HEK293T (cell line): ENCODE results near the gene RSPO1.

Experiments used
- CTCF ChIA-PET: fragments of 350-600 bp; formaldehyde crosslinking; extraction: SDS; loops from one replicate; lab custom pipeline; 2021; ENCODE audit warnings: antibody characterized with exemption, inconsistent platforms; lab: Yijun Ruan, JAX
- POLR2A ChIA-PET: fragments of 350-600 bp; formaldehyde crosslinking; extraction: SDS; loops from one replicate; lab custom pipeline; 2020; ENCODE audit warnings: antibody characterized with exemption, inconsistent platforms; lab: Yijun Ruan, JAX
- DNase-seq: peaks from one replicate; pipeline ENCODE4 v3.0.0; 2012; ENCODE audit warnings: mixed read lengths; ENCODE audit errors: extremely low spot score
- ARNT ChIP-seq: fragments of 450-650 bp; IDR thresholded peaks from 2 replicates; pipeline ENCODE4 v1.6.1; 2017; ENCODE audit warnings: mild to moderate bottlenecking
- BHLHE40 ChIP-seq: fragments of 450-650 bp; IDR thresholded peaks from 2 replicates; pipeline ENCODE4 v1.6.1; 2016; ENCODE audit warnings: mild to moderate bottlenecking, moderate library complexity, borderline replicate concordance
- CTBP1 ChIP-seq: fragments of 450-650 bp; IDR thresholded peaks from 2 replicates; pipeline ENCODE4 v1.6.1; 2016; ENCODE audit warnings: borderline replicate concordance
- ELF4 ChIP-seq: fragments of 450-650 bp; IDR thresholded peaks from 2 replicates; pipeline ENCODE4 v1.6.1; 2017; ENCODE audit warnings: antibody characterized with exemption
- FOXA1 ChIP-seq: fragments of 450-650 bp; IDR thresholded peaks from 2 replicates; pipeline ENCODE4 v1.6.1; 2016; ENCODE audit warnings: mild to moderate bottlenecking
- FOXK2 ChIP-seq: fragments of 450-650 bp; IDR thresholded peaks from 2 replicates; pipeline ENCODE4 v1.6.1; 2016; ENCODE audit warnings: mild to moderate bottlenecking
- FOXM1 ChIP-seq: fragments of 450-650 bp; IDR thresholded peaks from 2 replicates; pipeline ENCODE4 v1.6.1; 2017; ENCODE audit warnings: mild to moderate bottlenecking, borderline replicate concordance
- HDGF ChIP-seq: fragments of 450-650 bp; IDR thresholded peaks from 2 replicates; pipeline ENCODE4 v1.6.1; 2017; ENCODE audit warnings: antibody characterized with exemption, borderline replicate concordance
- L3MBTL2 ChIP-seq: fragments of 450-650 bp; conservative IDR thresholded peaks from 2 replicates; pipeline ENCODE4 v1.6.1; 2016; ENCODE audit warnings: mild to moderate bottlenecking
- LEF1 ChIP-seq: fragments of 450-650 bp; IDR thresholded peaks from 2 replicates; pipeline ENCODE4 v1.6.1; 2017; ENCODE audit warnings: mild to moderate bottlenecking, borderline replicate concordance
- NFRKB ChIP-seq: fragments of 450-650 bp; IDR thresholded peaks from 2 replicates; pipeline ENCODE4 v1.6.1; 2016; ENCODE audit warnings: mild to moderate bottlenecking, moderate library complexity
- SP1 ChIP-seq: fragments of 450-650 bp; IDR thresholded peaks from 2 replicates; pipeline ENCODE4 v1.6.1; 2017
- SUZ12 ChIP-seq: fragments of 450-650 bp; IDR thresholded peaks from 2 replicates; pipeline ENCODE4 v1.6.1; 2016; ENCODE audit warnings: mild to moderate bottlenecking
- TARDBP ChIP-seq: fragments of 450-650 bp; IDR thresholded peaks from 2 replicates; pipeline ENCODE4 v1.6.1; 2016
- ZNF384 ChIP-seq: fragments of 450-650 bp; IDR thresholded peaks from 2 replicates; pipeline ENCODE4 v1.6.1; 2016
- TF ChIP-seq, protein P1 (sequence below): fragments of 450-650 bp; IDR thresholded peaks from 2 replicates; pipeline ENCODE4 v1.6.1; 2016

Gene RSPO1

DNA sequence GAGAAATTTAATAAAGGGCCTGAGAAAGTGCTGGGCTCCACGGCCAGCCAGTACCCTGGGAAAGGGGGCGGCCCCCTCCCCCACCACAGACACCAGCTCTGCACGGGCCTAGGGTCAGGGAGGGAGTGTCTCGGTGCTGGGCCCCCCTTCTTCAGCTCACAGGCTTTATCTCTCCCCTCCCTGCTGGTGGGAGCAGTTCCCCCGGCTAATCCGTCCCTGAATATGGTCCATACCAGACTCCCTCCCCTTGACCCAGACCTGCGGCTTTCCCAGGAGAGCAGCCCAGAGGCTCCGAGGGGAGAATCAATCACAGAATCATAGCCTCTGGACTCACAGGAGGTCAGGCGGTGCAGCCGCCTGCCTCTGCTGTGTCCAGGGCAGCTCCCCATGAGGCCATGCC, 26.0 kb upstream of the RSPO1 start:
- POLR2A ChIA-PET, result no interaction called here
- TF ChIP-seq FOXM1 (no peak), SP1 (no peak), ZNF384 (no peak), L3MBTL2 (no peak), CTBP1 (no peak), HDGF (no peak), ELF4 (no peak), BHLHE40 (no peak), LEF1 (no peak), FOXA1 (no peak), FOXK2 (no peak), NFRKB (no peak), ARNT (no peak), TARDBP (no peak), SUZ12 (no peak)
- TF ChIP-seq, protein P1, sequence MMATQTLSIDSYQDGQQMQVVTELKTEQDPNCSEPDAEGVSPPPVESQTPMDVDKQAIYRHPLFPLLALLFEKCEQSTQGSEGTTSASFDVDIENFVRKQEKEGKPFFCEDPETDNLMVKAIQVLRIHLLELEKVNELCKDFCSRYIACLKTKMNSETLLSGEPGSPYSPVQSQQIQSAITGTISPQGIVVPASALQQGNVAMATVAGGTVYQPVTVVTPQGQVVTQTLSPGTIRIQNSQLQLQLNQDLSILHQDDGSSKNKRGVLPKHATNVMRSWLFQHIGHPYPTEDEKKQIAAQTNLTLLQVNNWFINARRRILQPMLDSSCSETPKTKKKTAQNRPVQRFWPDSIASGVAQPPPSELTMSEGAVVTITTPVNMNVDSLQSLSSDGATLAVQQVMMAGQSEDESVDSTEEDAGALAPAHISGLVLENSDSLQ, result no peak
- no peak for DNase-seq
- CTCF ChIA-PET, result no interaction called here

DNA sequence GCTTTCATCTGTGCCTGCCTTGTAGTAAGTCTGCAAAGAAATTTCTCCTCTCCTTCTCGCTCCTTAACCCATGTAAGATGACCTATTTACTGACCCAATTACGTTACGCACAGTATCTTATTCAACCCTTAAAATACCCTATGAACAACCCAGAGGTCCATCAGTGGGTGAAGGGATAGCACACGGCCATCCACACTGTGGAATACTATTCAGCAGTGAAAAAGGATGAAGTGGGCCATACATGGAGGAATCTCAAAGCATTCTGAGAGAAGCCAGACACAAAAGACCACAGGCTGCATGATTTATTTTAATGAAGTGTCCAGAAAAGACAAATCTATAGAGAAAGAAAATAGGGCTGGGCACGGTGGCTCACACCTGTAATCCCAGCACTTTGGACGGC, 23.8 kb upstream of the RSPO1 start:
- ChIA-PET CTCF (no interaction called here), POLR2A (no interaction called here)
- no peak for DNase-seq
- no peak for TF ChIP-seq SUZ12
- no peak for TF ChIP-seq TARDBP
- TF ChIP-seq ARNT, result no peak

DNA sequence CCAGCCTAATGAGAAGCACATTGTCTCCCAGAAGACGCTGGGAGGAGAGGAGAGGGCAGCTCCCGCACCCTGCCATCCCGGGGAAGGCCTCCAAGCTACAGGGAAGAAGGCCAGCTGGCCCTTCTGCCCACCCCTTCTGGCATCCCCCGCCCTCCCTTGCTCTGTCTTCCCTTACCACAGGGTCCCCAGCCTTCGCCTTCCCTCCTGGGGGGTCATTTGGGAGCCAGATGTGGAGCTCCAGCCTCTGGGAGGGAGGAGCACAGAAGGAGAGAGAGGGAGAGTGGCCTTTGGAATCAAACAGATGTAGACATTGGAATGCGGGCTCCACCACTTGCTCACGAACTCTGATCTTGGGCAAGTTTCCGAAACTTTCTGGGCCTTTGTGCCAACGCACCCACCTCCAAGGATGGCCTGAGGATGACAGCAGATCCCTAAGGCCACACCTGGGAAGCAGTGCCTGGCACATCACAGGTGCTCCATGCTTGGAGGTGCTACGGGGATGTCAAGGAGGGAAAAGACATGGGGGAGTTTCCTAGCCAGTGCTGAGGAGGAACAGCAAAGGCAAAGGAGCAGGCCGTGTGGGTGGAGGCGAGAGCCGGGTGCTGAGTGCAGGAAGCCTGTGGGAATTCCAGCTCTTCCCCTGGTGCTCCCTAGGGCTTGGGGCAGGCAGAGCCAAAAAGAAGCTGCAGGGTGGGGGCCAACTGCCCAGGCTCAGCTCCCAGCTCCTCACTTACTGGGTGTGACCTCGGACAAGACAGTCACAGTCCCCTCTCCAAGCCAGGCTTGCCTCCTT, 23.1 kb upstream of the RSPO1 start:
- POLR2A ChIA-PET, result no interaction called here
- TF ChIP-seq, protein P1, result no peak
- TF ChIP-seq FOXA1, result no peak
- TF ChIP-seq FOXK2, result no peak
- TF ChIP-seq FOXM1, result no peak
- TF ChIP-seq TARDBP, result no peak
- TF ChIP-seq NFRKB, result no peak
- no peak for TF ChIP-seq ARNT
- TF ChIP-seq CTBP1, result no peak
- no peak for TF ChIP-seq ELF4
- TF ChIP-seq LEF1, result no peak
- no peak for TF ChIP-seq SP1
- no peak for TF ChIP-seq HDGF
- no peak for TF ChIP-seq L3MBTL2
- TF ChIP-seq ZNF384, result no peak
- no peak for TF ChIP-seq SUZ12
- TF ChIP-seq BHLHE40, result no peak
- DNase-seq, result no peak
- CTCF ChIA-PET, result no interaction called here

DNA sequence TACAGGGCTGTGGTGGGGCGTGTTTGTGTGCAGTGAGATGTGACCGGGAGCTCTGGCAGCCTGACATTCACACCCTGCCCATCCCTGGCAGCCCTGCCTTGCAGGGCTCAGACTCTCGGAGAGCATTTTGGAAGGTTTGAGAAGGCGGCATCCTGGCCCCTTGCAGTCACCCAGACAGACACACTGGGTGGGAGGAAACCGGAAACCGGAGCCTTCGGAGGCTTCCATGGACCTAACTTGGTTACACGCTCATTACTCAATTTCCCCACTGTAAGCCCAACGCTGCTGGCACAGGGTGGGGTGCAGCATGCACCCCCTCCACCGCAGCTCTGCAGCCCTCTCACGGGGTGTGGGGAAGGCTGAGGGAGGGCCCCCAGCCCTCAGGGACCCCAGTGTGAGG, 22.2 kb upstream of the RSPO1 start:
- TF ChIP-seq L3MBTL2, result no peak
- TF ChIP-seq, protein P1, result no peak
- TF ChIP-seq TARDBP, result no peak
- no peak for TF ChIP-seq SP1
- no peak for TF ChIP-seq SUZ12
- no peak for TF ChIP-seq NFRKB
- no peak for TF ChIP-seq ARNT
- TF ChIP-seq FOXM1, result no peak
- no peak for TF ChIP-seq BHLHE40
- TF ChIP-seq ZNF384, result no peak
- no peak for TF ChIP-seq ELF4
- no peak for TF ChIP-seq LEF1
- TF ChIP-seq FOXA1, result no peak
- no peak for TF ChIP-seq FOXK2
- TF ChIP-seq CTBP1, result no peak
- DNase-seq, result no peak
- CTCF ChIA-PET, result no interaction called here
- POLR2A ChIA-PET, result no interaction called here

DNA sequence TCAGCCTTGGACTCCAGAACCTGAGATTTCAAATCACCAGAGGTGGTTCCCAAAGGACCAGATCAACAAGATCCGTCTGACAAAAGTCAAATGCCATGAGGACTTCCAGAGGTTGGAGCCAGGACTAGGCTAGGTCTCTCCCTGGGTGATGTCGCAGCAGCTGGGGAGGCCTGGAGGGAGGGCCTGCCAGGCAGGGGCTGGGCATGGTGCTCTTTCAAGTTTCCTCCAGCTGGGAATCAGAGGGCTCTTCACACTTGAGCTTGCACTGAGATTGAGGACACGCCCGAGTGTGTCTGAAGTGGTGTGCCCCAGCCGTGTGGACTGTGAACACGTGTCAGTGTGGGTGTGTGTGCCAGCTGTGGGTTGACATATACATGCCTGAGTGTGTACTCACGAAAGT, 21.3 kb upstream of the RSPO1 start:
- DNase-seq, result no peak
- ChIA-PET CTCF (no interaction called here), POLR2A (no interaction called here)
- TF ChIP-seq LEF1 (no peak), FOXK2 (no peak), ZNF384 (no peak), NFRKB (no peak), SP1 (no peak), BHLHE40 (no peak), ARNT (no peak)

DNA sequence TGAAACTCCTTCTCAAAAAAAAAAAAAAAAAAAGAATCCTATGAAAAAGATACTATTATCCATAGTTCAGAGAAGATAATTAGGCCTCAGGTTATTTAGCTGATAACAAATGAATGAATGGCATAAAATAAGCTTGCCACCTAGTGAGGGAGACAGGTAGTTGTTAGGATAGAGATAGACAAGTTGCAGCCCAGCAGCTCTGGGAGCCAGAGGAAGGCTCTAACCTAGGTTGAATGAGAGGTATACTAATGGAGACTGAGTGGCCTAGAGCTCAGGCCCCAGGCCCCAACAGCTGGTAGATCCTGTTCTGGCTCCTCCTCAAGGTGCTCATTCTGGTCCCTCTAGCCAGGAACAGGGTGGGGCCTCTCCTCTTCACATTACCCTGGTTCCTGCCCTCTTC, 20.6 kb upstream of the RSPO1 start:
- no peak for DNase-seq
- ChIA-PET POLR2A (no interaction called here), CTCF (no interaction called here)
- TF ChIP-seq, protein P1, result no peak
- no peak for TF ChIP-seq SP1
- TF ChIP-seq BHLHE40, result no peak
- no peak for TF ChIP-seq TARDBP
- no peak for TF ChIP-seq FOXM1
- no peak for TF ChIP-seq CTBP1
- no peak for TF ChIP-seq LEF1
- TF ChIP-seq L3MBTL2, result no peak
- TF ChIP-seq SUZ12, result no peak
- TF ChIP-seq ZNF384, result no peak
- no peak for TF ChIP-seq FOXA1
- no peak for TF ChIP-seq HDGF
